ENCODE measurements around the gene CUX1.
"Not testable (repeated sequence)": the region's sequence is repeated elsewhere in the genome, so short reads cannot be mapped to it uniquely, and the experiment has no call there.

The CUX1 gene

DNA sequence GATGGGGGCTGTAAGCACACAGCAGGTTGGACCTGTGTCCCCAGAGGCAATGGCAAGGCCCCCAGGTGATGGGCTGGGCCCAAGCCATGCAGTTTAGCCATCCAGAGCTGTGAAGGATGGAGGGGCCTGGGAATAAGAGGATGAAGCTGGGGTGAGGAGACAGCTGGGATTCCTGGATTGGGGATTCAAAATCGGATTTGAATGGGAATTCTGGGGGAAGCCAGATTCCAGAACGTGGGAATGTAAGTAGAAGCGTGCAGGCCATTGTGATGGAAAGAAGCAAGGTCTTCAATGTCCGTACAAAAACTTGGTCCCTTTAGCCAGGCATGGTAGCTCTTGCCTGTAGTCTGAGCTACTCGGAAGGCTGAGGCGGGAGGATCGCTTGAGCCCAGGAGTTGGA, 479.1 kb downstream of the CUX1 start:
- DNase-seq = no peak

DNA sequence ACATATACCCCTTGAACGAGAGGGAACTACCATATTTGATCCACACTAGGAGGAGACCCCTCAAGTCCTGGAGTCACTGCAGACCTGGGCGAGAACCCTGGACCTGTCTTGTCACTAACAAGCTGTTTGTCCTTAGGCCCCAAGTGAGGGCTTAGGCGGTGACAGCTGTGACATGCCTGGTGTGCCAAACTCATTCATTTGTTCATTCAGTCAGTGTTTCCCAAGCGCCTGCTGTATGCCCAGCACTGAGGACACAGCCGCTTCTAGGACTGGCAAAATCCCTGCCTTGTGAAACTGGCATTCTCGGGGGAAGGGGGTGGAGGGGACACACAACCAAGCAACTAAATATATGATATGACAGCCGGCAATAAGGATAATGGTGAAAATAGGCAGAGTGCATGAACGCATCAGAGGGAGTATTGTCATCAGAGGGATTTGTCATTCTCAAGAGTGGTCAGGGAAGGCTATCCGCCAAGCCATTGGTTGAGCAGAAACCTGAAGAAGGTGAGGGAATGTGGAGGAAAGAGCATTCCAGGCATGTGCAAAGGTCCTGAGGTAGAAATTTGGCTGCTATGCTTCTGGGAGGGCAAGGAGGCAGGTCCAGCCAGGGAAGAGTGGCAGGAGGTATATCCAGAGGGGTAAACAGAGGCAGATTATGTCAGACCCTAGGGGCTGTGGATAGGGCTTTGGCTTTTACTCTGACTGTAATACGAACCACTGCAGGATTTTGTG, 480.2 kb downstream of the CUX1 start:
- DNase-seq = no peak

DNA sequence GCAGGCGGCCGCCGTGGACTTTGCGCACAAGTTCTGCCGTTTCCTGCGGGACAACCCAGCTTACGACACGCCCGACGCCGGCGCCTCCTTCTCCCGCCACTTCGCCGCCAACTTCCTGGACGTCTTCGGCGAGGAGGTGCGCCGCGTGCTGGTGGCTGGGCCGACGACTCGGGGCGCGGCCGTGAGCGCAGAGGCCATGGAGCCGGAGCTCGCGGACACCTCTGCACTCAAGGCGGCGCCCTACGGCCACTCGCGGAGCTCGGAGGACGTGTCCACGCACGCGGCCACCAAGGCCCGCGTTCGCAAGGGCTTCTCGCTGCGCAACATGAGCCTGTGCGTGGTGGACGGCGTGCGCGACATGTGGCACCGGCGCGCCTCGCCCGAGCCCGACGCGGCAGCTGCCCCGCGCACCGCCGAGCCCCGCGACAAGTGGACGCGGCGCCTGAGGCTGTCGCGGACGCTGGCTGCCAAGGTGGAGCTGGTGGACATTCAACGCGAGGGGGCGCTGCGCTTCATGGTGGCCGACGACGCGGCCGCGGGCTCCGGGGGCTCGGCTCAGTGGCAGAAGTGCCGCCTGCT, 483.3 kb downstream of the CUX1 start:
- DNase-seq = peak in 1 of 58 donors; percentile 3

DNA sequence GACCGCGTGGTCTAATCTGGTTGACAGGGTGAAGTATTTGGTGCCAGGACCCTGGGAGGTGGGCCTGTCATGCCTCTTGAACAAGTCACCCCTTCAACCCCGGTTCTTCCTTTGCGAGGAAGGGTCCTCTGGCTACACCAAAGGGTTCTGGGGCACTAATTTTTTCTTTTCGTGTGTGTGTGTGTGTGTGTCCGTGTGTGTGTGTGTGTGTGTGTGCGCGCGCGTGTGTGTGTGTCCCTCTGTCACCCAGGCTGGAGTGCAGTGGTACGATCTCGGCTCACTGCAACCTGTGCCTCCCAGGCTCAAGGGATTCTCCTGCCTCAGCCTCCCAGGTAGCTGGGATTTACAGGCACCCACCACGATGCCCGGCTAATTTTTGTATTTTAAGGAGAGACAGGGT, 483.9 kb downstream of the CUX1 start:
- not testable (repeated sequence) for DNase-seq

DNA sequence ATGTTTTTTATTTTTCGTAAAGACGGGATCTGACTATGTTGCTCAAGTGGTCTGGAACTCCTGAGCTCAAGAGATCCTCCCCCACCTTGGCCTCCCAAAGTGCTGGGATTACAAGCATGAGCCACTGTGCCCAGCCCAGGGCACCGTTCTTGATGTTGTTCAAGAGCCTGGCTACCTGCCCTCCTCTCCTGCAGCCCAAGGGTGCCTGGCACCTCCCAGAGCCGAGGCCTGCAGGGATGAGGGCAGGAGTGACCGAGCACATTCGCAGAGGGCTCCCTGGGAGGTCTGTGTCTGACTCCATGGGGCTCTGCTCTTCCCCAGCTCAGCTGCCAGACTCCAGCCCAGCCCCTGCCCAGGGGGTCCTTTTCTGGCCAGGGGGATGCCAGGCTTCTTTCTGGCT, 484.6 kb downstream of the CUX1 start:
- no peak for DNase-seq

DNA sequence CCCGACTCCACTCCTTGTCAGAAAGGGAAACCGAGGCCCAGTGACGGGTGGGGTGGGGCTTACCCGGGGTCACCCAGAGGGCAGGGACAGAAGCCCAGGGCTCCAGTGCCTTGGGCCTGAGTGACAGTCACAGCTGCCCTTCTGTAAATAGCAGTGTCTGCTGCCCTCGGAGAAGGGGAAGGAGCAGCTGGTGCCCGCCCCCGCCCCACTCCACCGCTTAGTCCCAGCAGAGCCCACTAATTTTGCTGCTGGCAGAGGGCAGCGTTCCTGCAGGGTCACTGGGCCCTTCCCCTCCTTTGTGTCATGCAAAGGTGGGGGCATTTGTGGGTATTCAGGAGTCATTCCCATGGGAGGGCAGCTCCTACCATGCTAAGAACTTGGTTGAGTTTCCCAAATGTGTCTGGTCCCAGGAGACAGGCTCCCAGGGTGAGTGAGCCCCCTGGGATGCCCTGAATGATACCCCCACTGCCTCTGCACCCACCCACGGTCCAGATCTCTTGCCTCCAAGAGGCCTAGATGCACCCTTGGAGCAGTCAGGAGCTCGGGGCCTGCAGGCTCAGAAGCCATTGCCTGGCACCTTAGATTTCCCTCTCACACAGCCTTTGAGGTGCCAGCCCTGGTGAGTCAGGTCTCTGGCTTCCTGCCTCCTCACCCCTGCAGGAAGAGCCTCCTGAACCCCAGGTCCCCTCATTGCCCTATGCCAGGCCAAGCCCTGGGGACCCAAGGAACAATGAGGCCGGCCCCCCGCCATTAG, 486.4 kb downstream of the CUX1 start:
- DNase-seq = no peak

DNA sequence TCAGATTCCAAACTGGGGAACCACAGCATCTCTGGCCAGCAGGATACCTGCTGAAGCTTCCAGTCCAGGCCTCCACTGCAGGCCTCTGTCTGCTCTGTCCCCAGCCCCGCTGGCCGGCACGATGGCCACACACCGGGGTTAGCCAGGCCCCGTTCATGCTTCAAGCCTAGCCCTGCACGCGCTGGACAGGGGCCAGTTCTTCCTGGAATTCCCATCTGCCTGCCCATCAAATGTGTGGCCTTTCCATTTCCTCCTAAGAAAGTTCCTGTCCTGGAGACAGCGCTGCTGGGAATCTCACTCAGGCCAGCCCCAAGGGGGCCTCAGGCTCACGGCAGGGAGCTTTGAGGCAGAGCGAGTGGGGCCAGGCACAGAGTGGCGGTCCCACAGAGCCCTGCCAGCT, 487.2 kb downstream of the CUX1 start:
- peak in 3 of 58 donors; percentile 5 to 40 (median 14) for DNase-seq

DNA sequence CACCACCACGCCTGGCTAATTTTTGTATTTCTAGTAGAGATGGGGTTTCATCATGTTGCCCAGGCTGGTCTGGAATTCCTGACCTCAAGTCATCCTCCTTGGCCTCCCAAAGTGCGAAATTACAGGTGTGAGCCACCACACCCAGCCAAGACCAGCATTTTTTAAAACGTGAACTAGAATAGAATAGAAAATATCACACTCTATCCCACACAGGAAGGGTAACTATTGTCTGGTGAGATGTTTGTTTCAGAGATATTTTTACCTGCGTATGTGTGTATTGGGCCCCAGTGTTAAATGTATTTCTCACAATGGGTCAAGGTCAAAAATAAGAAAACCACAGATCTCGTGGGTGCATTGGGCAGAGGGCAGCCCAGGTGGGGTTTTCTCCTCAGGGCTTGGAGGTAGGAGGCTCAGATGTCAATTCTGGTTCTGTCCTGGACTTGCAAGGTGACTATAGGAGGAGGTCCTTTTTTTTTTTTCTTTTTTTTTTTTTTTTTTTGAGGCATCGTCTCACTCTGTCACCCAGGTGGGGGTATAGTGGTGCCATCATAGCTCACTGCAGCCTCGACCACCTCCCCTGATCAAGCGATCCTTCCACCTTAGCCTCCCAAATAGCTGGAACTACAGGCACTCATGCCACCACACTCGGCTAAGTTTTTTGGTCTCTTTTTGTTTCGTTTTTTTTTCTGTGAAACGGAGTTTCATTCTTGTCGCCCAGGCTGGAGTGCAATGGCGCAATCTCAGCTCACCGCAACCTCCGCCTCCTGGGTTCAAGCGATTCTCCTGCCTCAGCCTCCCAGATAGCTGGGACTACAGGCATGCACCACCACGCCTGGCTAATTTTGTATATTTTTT, 488.2 kb downstream of the CUX1 start:
- DNase-seq = no peak

DNA sequence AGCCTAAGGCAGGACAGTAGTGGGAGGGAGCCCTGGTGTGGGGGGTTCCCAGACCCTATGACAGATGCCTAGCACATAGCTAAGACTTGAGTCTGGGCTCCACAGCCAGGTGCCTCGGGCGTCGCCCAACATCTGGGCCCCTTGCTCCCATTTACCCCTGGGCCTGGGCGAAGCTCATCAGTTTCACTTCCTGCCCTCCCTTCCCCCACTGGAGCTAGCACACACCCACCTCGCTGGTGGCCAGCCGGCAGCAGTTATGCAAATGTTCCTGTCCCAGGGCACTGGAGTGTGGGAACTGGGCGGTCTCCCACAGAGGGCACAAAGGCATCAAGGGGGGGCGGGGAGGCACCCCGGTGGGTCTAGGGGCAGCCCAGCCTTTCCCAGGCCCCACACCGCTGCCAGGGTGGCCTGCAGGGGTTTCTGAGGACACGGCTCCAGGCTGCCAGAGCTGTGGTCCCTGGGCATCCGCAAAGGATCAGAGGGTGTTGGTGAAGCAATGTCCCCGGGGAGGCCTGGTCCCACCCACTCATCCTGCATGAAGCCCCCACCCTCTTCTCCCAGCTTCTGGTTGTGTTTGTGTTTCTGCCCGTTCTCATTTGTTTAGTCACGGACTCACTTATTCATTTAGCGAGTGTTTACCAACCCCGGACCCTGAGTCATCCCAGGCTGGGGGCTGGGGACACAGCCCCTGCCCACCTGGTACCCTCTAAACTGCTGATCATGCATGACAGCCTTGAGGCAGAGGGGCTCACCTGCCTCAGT, 489.7 kb downstream of the CUX1 start:
- peak in 42 of 58 donors; percentile 4 to 75 (median 32) for DNase-seq

DNA sequence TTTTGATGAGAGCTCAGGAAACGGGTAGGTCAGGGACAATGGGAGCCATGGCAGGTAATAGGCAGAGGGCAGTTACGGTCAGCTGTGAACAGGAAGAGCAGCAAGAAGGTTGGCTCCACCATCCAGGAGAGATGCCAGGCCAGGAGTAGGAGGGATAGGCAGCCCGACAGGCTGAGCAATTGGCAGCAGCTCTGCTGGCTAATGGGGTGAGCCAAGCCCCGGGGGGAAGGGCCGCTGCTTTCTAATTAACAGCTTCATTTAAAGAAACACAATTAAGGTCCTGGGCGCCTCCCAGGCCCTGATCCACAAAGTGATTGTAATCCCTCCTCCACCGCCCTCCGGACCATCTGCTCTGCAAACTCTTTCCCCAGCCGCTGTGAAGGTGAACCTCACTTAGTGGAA, 493.0 kb downstream of the CUX1 start:
- peak in 40 of 58 donors; percentile 3 to 78 (median 32) for DNase-seq

DNA sequence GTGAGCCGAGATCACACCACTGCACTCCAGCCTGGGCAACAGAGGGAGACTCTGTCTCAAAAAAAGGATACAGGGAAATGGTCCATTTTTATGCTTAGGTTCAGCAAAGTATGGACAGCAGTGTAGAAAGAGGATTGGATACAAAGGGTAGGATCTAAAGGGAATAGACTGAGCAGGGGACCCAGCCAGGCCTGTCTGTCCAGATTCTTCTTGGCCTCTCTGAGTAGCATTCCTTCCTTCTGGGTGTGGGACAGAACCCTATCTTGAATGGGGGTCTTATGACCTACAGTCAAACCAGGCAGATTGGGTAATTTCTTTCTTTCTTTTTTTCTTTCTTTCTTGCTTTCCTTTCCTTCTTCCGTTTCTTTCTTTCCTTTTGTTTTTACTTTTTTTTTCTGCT, 494.9 kb downstream of the CUX1 start:
- DNase-seq = no peak

DNA sequence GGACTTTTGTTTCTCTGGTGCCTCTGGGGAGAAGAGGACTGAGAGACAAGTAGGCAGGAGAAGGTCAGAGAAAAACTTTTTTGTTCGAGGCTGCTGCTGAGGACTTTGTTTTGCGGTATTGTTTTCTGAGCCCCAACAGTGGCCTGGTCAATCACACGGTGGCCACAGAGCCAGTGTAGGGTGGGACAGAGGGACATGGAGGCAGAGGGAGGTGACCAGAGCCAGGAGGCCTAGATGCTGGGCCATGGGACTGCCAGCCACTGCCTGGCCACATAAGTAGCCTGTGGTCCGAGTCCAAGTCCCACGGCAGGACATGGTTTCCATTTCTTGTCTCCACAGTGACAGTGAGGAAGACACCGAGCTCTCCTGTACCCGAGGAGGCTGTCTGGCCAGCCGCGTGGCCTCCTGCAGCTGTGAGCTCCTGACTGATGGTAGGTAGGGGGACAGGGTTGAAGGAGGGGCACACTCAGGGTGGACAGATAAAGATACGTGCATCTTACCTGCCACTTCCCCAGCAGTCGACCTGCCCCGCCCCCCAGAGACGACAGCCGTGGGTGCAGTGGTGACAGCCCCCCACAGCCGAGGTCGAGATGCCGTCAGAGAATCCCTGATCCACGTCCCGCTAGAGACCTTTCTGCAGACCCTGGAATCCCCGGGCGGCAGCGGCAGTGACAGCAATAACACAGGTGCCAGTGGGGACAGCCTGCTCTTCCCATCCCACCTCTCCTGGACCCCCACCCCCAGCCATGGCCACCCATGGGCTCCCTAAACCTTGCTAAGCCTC, 496.8 kb downstream of the CUX1 start:
- DNase-seq = no peak

DNA sequence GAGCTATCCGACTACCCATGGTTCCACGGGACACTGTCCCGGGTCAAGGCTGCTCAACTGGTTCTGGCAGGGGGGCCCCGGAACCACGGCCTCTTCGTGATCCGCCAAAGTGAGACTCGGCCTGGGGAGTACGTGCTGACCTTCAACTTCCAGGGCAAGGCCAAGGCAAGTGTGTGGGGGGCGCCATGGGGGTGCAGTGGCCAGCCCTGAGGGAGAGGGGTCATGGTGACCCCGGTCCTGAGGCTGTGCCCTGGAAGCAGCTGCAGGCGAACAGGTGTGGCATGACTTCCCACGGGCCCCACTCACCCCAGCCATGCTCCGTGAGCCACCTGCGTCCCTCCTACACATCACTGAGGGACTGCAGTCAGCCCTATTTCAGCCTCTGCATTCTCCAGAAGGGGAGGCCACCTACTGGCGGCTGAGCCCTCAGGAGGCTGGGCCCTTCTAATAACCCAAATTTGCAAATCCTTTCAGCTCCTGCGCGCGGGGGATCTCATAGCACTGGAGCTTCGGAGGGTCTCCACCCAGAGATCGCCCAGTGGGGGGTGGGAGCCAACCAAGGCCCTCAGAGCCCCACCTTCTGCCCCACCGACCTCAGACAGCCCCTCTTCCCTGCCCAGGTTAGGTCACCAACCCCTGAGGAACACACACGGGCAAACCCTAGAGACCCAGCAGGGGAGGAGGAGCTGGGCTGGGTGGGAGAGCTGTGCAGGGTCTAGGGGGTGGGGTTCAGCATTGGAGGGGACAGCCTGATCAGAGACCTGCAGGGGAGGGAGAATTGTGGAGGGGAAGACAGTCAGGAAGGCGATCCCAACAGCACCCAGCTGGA, 500.0 kb downstream of the CUX1 start:
- DNase-seq = no peak

DNA sequence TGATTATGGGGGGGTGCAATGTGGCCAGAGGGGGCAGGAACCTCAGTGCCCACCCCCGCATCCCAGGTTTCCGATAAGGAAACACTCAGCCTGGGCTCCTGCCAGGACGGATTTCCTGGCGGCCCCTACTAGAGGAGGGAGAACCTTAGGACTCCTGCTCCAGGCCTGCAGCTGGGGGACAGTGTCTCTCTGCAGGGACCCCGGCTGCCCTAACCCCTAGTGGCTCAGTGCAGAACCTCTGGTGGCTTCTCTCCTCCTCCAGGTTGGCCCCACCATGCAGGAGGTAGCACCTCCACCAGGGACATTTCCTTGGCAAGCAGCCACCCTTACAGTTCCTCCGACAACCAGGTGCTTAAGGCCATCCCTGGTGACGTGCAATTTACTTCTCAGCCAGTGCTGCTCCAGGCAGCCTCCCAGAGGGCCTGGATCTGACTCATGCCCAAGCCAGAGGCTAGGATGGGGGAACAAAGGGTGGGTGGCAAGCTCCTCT, 501.1 kb downstream of the CUX1 start:
- no peak for DNase-seq

DNA sequence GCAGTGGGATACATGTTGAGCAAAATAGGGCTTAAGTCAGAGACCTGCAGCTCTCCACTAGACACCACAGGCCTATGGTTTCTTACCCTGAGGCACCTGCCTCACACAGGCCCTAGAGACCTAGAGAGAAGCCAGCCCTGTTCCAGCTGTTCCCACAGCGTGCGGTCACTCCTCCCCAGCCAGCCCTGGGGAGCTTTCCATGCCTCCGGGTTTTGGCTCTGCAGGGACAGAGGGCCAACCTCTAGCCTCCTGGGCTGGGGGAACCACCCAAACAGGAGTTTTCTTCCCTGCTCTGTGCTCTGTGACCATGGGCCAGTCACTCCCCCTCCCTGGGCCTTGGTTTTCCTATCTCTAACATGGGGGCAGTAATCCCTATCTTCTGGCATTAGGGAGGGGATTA, 502.2 kb downstream of the CUX1 start:
- DNase-seq = no peak

DNA sequence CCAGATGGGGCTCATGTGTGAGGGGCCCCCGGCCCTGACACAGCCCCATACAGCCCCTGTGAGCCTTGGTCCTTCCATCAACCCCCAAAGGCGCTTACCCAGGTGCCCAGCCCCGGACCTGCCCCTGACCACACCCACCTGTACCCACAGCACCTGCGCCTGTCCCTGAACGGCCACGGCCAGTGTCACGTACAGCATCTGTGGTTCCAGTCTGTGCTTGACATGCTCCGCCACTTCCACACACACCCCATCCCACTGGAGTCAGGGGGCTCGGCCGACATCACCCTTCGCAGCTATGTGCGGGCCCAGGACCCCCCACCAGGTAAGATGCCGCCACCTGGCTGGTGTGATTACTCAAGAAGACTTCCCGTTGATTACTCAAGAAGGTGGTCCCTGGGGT, 502.8 kb downstream of the CUX1 start:
- no peak for DNase-seq

DNA sequence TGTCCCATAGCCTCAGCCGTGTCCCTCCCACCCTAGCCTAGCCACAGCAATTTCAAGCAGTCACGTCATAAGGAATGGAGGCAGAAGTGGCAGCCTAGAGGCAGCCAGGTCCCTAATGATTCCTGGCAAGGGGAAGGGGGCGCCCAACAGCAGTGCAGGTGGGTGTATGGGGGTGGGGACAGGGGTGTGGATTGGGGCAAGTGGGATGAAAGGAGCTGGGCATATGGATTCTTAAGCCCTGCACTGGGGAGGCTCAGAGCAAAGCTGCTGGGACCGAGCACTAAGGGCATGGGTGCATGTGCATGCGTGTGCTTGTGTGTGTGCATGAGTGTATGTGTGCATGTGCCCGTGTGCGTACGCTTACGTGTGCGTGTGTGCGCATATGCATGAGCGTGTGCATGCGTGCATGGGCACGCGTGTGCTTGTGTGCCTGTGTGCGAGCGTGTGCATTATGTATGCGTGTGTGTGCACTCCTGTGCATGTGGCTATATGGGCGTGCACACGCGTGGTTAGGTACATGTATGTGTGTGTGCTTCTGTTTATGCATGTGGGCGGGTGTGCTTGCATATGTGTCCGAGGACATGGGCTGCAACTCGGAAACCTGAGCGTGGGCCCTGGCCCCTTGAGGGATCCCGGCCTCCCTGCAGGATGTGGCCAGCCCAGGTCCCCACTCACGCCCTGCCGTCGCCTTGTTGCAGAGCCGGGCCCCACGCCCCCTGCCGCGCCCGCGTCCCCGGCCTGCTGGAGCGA, 503.4 kb downstream of the CUX1 start:
- DNase-seq = no peak
